ENCODE data around the gene SDR9C7.
"Not testable (repeated sequence)": the region's sequence is repeated elsewhere in the genome, so short reads cannot be mapped to it uniquely, and the experiment has no call there.

SDR9C7 gene

DNA sequence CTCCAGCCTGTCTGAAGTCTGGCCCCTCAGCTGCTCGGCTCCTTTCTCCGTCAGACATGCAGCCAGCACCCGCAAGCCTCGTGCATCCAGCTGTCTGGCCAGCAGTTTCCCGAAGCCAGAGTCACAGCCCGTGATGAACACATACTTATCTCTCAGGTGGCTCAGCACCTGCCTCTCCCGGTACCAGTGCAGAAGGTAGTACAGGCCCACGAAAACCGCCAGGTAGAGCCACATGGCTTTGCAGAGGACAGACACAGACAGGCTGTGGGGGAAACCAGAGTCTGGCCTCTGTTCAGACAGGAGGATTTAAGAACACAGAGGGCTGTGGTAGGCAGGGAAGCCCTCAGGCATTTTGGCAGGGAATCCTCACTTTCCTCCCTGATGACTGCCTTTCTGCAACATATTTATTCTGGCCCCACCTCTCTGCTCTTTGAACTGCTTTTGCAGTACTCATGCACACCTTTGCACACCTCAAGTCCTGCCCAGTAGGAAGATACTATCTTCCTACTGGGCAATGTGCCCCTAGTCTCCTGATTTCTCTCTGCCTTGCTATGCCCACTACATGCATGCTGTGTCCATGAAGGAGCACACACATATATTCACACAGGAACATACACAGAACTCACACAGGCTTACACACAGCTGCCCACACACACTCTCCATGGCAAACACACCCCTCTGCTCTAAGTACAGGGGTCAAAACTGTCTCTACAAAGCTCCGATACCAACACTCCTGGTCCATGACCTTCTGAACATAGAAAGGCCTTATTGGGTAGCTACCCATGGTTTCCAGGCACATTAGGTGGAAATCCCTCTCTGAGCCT lies 23.2 kb upstream of the SDR9C7 start, which contains the start of gene RDH16:
Gene RDH16 (minus strand): TSS at position 380 of the 824 bp plus-strand sequence. CDS start 146 bp downstream, at position 234.
- no peak for TF ChIP-seq ZNF274 (IDR thresholded peaks at IDR 0.05; ENCODE audit: low read depth, low read length)
- H3K4me3 ChIP-seq (ENCODE audit: low read length) = no peak within 1 kb of the TSS

- H3K4me3 ChIP-seq (ENCODE audit: low read length) = no peak overlapping the region
- TF ChIP-seq ZNF274 (IDR thresholded peaks at IDR 0.05; ENCODE audit: low read depth, low read length) = no peak
These were observed 21.5 kb upstream of the SDR9C7 start for GRCh38 chr12:56955631-56956256.

DNA sequence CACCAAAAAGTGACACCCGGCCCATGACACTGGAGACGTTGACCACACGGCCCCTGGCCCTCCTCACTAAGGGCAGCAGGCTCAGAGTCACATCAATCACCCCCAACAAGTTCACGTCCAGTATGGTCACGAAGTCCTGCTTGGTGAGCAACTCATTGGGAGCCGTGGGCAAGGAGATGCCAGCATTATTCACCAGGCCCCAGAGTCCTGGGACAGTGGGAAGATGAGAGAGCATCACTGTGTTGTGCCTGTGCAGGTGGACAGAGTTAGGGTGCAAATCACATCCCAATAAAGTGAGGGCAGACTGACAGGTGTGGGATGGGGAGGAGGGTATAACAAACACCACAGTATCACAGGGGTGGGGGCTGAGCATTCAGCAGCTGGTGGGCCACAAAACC lies 20.7 kb upstream of the SDR9C7 start:
- no peak overlapping the region for H3K4me3 ChIP-seq (ENCODE audit: low read length)
- TF ChIP-seq ZNF274 (IDR thresholded peaks at IDR 0.05; ENCODE audit: low read depth, low read length) = no peak

GRCh38 chr12:56954057-56954957 lies 20.1 kb upstream of the SDR9C7 start:
- no peak for TF ChIP-seq ZNF274 (IDR thresholded peaks at IDR 0.05; ENCODE audit: low read depth, low read length)
- H3K4me3 ChIP-seq (ENCODE audit: low read length) = no peak overlapping the region

DNA sequence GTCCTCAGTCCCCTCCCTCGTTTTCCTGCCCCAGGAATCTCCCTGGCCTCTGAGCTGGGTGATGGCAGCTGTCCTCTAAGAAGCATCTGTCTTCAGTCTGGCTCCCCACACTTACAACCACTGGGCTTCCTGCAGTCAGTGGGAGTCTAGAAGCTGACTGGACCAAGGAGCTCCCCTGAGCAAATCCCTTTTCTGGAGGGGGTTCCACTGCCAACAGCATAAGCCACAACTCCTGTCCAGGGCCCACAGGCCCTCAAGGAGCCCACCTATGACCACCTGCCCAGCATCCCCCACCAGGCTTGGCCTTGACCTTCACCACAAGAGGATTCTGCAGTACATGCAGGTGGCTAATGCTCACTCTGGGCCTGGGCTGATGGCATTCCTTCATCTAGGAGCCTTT lies 19.1 kb upstream of the SDR9C7 start:
- no peak for TF ChIP-seq ZNF274 (IDR thresholded peaks at IDR 0.05; ENCODE audit: low read depth, low read length)

DNA sequence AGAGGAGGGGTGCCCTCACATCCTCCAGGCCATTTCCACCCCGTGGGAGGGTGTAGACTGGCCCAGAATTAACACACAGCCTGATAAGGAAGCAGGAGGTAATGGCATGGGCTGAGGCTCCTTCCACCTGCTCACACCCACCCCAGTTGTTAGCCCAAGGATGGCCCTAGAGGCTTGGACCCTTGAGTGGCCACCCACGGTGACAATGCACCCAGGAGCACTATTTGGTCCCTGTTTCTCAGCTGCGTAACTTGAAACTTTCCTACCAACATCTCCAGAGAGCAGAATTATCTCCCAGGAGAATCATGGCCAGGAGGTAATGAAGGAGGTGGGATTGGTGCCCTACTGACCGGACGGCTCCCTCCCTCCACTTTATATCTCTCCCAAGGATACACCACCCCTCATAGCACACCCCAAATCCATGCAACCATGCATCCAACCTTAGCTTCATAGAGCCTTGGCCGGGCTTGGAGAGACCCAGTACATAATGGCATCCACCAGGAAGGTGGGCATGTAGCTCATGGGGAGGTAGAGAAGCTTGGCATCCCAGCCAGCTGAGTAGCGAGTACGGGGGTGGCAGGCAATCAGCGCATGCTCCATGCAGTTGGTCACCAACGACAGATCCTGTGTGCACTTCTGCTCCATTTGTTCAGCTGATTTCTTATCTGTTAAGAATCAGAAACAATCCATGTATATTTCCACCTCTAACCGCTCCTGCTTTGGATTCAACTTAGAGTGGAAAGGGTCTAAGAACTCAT lies 17.6 kb upstream of the SDR9C7 start:
- no peak overlapping the region for H3K4me3 ChIP-seq (ENCODE audit: low read length)
- no peak for TF ChIP-seq ZNF274 (IDR thresholded peaks at IDR 0.05; ENCODE audit: low read depth, low read length)

More for the DNA sequence above, 19.1 kb upstream of the SDR9C7 start:
- H3K4me3 ChIP-seq (ENCODE audit: low read length) = no peak overlapping the region

GRCh38 chr12:56948881-56949280 lies 14.7 kb upstream of the SDR9C7 start:
- no peak for TF ChIP-seq ZNF274 (IDR thresholded peaks at IDR 0.05; ENCODE audit: low read depth, low read length)
- no peak overlapping the region for H3K4me3 ChIP-seq (ENCODE audit: low read length)

- TF ChIP-seq ZNF274 (IDR thresholded peaks at IDR 0.05; ENCODE audit: low read depth, low read length) = no peak
- no peak overlapping the region for H3K4me3 ChIP-seq (ENCODE audit: low read length)
These were observed 14.2 kb upstream of the SDR9C7 start for GRCh38 chr12:56948457-56948777.

GRCh38 chr12:56947633-56948456 lies 13.6 kb upstream of the SDR9C7 start:
- no peak for TF ChIP-seq ZNF274 (IDR thresholded peaks at IDR 0.05; ENCODE audit: low read depth, low read length)
- H3K4me3 ChIP-seq (ENCODE audit: low read length) = no peak overlapping the region

DNA sequence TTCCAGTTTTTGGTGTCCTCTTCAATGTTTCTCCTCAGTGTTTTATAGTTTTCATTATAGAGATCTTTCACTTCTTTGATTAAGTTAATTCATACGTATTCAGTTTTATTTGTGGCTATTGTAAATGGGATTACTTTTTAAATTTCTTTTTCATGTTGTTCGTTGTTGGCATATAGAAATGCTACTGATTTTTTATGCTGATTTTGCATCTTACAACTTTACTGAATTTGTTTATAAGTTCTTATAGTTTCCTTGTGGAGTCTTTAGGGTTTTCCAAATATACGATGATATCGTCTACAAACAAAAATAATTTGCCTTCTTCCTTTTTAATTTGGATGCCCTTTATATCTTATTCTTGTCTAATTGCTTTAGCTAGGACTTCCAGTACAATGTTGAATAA lies 9.7 kb upstream of the SDR9C7 start:
- no peak for TF ChIP-seq ZNF274 (IDR thresholded peaks at IDR 0.05; ENCODE audit: low read depth, low read length)
- H3K4me3 ChIP-seq (ENCODE audit: low read length) = no peak overlapping the region

- H3K4me3 ChIP-seq (ENCODE audit: low read length) = not testable (repeated sequence)
These were observed 9.2 kb upstream of the SDR9C7 start for GRCh38 chr12:56943374-56943773.

GRCh38 chr12:56941299-56942017 lies 7.2 kb upstream of the SDR9C7 start:
- no peak overlapping the region for H3K4me3 ChIP-seq (ENCODE audit: low read length)
- no peak for TF ChIP-seq ZNF274 (IDR thresholded peaks at IDR 0.05; ENCODE audit: low read depth, low read length)

DNA sequence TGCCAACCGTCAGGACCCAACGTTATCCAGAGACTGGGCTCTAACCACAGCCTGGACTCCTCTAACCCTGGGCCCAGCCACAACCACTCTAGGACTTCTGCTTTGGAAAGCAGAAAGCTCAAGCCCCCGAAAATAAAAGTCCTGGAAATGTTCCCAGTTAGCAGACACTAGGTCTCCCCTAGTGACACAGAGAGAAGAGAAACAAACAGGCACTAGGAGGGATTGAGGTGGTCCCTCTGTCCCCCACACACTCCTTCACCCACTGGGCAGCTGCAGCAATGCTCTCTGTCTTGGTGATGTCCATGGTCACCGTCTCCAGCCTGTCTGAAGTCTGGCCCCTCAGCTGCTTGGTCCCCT lies 6.7 kb upstream of the SDR9C7 start:
- not testable (repeated sequence) for H3K4me3 ChIP-seq (ENCODE audit: low read length)

Measured in GM08714 (cell line).